Activated CD8-positive, alpha-beta memory T cell treated with anti-CD3 and anti-CD28 coated beads, Interleukin-2, amount 50 U/mL, for 4 hours (primary cell): ENCODE measurements around the gene CLDN4.
"Not testable (repeated sequence)": the region's sequence is repeated elsewhere in the genome, so short reads cannot be mapped to it uniquely, and the experiment has no call there.

Experiments
- DNase-seq: peaks from one replicate; pipeline ENCODE4 v3.0.0-alpha.2; 2020

CLDN4 gene

DNA sequence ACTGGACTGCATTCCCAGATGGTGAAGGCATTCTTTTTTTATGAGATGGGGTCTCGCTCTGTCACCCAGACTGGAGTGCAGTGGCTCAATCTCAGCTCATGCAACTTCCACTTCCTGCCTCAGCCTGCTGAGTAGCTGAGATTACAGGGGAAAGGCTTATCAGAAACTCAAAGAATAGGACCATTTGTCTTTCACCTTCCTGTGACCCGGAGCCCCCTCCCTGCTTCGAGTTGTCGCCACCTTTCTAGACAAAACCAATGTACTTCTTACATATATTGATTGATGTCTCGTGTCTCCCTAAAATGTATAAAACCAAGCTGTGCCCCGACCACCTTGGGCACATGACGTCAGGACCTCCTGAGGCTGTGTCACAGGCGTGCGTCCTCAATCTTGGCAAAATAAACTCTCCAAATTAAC, 13.3 kb downstream of the CLDN4 start:
- no peak for DNase-seq

DNA sequence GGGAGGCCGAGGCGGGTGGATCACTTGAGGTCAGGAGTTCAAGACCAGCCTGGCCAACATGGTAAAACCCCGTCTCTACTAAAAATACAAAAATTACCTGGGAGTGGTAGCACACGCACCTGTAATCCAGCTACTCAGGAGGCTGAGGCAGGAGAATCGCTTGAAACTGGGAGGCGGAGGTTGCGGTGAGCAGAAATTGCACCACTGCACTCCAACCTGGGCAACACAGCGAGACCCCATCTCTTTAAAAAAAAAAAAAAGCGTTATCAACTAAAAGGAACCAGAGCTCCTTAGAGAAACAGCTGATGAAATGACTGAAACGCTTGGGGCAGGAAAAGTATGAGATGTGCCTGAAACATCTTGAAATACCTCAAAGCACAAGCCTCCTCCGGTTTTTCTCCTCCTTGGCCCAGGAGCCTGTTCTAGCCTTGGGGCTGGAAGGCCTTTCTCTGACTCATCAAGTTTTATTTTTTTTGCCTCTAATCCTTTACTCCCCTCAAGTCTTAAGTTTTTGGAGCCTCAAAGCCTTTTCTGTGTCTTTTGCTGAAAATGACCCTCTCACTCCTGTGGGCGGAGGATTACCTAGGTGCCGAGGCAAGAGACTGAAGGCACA, 14.2 kb downstream of the CLDN4 start:
- no peak for DNase-seq

DNA sequence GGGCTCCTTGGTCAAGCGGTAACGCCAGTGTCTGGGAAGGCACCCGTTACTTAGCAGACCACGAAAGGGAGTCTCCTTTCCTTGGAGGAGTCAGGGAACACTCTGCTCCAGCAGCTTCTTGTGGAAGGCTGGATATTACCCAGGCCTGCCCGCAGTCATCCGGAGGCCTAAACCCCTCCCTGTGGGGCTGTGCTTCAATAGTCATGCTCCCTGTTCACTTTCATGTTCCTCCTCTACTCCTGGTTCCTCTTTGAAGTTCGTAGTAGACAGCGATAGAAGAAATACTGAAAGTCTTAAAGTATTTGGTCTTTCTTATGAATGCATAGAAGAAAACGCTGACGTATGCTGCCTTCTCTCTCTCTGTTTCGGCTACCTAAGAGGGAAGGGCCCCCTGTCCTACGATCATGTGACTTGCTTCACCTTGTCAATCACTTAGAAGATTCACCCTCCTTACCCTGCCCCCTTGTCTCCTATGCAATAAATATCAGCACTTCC, 15.0 kb downstream of the CLDN4 start:
- not testable (repeated sequence) for DNase-seq

DNA sequence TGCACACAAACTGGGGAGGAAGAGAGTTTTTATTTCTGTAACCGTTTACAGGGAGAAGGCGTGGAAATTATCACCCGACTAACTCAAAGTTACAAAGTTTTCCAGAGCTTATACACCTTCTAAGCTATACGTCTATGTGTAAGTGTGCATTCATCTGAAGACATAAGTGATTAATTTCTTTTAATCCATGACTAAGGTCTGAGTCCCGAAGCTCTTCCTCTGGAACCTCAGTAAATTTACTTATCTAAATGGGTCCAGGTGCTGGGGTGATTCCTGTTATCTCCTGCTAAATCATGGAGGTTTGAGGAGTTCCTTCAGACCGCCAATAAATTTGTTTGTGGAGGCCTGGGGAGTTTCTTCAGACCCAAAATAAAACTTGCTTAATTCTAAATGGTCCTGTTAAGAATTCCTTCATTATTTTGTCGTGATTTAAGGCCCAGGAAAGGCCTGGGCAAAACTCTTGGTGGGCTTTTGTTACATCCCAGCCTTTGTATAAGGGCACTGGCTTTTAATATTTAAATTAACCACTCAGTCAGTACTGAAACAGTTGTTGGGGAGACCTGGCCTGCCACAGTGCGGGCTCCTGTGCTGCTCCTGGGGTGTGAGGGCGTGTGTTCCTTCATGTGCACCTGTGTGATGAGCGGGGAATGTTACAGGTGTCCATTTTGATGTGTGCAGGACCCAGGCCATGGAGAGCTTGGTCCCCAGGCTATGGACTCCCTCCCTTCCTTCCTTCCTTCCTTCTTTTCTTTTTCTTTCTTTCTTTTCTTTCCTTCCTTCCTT, 17.3 kb downstream of the CLDN4 start:
- DNase-seq, result no peak

DNA sequence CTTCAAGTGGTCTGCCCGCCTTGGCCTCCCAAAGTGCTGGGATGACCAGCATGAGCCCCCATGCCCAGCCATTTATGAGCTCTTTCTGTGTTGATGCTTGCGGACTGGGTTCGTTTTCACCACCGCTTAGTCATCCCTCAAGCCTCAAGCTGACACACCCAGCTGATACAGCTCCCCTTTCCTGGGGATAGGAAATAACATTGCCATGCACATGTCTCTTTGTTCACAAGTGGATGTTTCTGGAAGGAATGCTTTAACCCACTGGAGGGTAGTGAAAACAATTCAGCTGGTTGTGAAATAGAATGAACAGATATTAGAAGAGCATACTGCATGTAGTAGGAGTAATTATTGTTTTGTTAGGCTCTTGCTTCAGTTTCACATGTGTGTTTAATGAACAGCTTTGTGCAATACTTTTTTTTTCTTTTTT, 20.0 kb downstream of the CLDN4 start:
- no peak for DNase-seq

DNA sequence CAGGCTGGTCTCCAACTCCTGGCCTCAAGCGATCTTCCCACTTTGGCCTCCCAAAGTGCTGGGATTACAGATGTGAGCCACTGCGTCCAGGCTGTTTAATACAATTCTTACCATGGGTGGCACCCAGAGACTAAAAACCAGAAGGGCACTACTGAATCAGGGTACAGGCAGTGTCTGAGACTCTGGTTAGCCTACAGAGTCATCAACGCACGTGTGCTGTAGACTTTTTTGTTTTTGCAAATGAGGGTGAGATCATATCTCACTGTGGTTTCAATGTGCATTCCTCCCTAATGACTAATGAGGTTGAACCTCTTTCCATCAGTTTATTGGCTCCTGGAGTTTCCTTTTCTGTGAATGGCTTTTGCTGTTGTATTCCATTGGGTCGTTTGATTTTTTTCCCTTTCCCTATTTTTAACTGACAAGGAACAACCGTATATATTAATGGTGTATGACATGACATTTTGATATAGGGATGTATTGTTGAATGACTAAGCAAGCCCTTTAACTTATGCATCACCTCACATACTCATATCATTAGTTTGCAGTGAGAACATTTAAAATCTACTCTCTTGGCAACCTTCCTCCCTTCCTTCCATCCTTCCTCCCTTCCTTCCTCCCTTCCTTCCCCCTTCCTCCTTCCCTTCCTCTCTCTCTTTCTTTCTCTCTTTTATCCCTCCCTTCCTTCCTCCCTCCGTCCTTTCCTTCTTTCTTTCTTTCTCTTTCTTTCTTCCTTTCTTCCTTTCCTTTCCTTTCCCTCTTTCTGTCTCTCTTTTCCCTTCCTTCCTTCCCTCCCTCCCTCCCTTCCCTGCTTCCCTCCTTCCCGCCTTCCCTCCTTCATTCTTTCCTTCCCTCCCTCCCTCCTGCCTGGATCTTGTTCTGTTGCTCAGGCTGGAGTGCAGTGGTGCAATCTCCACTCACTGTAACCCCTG, 20.9 kb downstream of the CLDN4 start:
- no peak for DNase-seq

DNA sequence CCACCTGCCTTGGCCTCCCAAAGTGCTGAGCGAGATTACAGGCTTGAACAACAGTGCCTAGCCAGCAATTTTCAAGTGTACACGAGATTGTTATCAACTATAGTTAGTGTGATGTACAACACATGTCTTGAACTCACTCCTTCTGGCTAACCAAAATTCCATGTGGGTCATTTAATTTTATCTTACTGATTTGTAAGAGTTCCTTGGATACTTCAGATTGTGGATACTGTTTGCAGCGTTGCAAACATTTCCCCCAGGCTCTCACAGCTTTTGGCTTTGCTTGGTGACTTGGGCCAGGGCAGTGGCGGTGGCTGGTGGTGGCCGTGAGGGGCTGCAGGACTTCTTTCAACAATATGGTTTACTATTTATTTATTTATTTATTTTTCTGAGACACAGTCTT, 21.7 kb downstream of the CLDN4 start:
- DNase-seq, result no peak

DNA sequence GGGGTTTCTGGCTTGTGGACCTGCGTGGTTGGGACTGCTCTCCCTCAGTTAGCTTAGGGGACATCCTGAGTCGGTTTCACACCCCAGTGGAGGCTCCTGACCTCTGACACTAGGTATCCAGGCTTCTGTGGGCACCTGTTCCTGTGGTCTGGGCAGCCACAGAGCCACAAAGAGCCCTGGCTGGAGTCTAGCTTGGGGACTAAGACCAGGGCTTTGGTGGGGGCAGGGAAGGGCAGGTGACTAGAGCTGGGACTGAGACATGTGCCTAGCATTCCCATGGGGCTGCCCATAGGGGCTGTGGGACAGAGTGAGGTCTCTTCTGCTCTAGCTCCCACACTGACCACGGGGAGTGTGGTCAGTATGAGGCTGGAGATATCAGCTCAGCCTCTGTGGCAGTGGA, 26.1 kb downstream of the CLDN4 start:
- DNase-seq, result no peak

DNA sequence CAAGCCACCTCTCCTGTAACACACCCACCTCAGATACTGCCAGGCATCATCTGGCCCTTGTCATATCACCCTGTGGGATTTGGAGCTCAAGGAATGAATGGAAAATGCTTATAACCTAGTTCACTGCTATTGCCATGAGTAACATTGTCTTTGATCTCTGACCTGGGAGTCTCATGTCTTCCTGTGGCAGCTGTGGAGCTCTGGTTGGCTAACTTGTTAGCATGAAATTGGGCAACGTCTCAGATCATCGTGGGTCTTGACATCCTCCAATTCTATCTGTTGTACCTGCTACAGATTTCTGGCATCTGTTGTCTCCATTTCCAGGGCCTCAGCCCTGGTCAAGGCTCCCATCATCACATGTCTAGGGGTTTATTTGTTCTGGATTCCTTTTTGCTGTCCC, 28.0 kb downstream of the CLDN4 start:
- DNase-seq, result no peak

DNA sequence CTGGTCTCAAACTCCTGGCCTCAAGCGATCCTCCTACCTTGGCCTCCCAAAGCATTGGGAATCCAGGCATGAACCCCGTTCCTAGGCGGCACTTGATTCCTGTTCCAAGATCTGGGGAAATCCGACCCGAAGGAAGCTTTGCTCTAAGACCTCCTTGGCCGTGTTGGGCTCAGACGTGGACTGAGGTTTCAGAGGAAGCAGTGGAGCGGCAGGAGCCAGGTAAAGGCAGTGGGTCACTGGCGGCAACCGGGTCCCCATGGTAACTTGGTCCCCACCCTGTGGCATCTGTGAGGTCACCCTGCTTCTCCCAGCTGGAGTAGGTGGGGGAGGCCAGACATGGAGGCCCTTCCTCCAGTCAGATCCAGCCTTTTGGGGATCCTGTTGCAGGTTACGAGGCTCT, 30.1 kb downstream of the CLDN4 start, which contains the start of gene TMEM270:
TMEM270 (plus strand) TSS at position 301 of the 400 bp plus-strand sequence; CDS start at position 337, 36 bp downstream.
- DNase-seq, result no peak

DNA sequence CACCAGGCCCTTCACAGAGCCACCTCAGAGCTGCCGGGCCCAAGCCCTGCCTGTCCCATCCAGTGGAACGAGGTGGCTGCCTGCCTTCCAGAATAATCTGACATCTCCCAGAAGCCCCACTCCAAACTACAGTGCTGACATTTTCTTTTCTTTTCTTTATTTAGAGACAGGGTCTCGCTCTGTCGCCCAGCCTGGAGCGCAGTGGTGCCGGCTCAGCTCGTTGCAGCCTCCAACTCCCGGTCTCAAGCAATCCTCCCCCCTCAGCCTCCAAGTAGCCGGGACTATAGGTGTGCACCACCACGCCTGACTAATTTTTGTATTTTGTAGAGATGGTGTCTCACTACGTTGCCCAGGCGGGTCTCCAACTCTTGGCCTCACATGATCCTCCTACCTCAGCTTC, 30.5 kb downstream of the CLDN4 start:
- no peak for DNase-seq

DNA sequence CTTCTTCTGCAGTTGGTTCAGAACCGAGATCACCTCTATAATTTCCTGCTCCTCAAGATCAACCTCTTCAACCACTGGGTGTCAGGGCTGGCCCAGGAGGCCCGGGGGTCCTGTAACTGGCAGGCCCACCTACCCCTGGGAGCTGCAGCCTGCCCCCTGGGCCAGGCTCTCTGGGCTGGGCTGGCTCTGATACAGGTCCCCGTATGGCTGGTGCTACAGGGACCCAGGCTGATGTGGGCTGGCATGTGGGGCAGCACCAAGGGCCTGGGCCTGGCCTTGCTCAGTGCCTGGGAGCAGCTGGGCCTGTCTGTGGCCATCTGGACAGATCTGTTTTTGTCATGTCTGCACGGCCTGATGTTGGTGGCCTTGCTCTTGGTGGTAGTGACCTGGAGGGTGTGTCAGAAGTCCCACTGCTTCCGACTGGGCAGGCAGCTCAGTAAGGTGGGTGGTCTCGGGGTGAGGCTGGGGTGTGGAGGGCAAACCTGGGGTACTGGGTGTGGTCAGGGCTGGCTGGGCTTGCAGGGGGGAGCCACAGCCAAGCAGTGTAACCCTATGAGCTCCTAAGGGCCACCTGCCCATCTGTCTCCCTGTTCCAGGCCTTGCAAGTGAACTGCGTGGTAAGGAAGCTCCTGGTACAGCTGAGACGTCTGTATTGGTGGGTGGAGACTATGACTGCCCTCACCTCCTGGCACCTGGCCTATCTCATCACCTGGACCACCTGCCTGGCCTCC, 34.4 kb downstream of the CLDN4 start:
- no peak for DNase-seq

DNA sequence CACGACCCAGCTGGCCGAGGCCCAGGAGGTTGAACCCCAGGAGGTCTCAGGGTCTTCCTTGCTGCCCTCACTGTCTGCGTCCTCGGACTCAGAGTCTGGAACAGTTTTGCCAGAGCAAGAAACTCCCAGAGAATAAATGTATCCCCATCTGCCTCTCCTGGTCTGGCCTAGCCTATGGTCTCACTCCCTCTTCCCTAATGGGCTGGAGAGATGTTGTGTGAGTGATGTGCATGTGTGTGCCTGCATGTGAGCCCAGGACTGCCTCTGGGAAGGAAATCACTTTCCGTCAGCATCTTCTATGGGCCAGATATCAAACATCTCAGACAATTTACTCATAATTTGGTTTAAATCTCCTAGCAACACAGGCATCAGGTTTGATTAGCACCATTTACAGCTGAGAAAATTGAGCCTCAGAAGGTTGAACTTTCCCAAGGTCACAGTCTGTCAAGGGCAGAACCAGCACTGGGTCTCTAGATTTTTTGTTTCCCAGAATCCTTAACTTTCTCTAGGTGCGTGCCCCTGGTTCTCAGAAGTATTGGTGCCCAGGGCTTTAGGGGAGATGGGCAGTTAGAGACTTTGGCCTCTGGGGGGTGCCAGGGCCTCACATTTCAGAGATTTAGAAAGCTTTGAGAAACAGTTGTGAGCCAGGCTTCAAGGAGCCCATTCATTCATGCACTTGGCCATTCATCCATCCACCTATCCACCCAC, 35.1 kb downstream of the CLDN4 start:
- no peak for DNase-seq

DNA sequence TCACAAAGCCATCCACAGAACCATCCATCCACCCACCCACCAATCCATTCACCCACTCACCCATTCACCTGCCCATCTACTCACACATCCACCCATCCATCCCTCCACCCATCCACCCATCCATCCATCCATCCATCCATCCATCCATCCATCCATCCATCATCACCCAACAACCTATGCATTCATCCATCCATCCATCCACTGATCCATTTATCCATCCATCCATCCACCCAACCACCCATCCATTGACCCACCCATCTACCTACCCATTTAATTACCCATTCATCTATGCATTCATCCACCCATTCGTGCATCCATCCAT, 35.6 kb downstream of the CLDN4 start:
- DNase-seq, result no peak

DNA sequence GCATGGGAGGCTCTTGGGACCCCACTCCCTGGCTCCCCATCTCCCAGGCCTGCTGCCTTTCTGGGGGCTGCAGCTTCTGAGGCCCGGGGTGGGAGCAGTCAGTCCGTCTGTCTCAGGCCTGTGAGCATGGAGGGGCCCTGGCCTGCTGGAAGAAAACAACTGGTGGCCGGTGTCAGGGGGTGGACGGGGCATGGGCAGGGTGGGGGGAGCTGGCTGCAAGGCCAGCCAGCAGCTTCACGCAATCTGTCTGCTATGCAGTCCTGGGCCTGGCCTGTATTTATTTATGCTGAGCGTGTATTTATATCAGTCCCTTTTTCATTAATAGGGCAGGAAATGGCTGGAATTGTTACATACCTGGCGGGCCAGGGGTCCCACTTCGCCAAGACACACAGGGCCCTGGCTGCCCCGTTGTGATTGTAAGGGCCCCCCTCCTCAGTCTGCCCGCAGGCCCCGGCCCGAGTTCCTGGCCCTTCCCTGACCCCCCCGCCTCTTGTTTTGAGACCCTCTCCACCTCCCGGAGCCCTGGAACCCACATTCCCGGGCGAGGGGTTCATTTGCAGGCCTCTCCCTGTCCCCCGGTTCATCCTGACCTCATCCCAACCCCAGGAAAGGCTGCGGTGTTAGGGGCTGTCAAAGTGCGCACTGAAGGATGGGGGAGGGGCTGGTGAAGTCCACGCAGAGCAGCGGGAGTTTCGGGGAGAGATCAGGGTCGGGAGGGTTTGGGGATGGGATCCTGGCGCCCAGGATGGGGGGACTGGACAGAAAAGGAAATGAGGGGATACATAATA, 38.4 kb downstream of the CLDN4 start:
- DNase-seq, result no peak

DNA sequence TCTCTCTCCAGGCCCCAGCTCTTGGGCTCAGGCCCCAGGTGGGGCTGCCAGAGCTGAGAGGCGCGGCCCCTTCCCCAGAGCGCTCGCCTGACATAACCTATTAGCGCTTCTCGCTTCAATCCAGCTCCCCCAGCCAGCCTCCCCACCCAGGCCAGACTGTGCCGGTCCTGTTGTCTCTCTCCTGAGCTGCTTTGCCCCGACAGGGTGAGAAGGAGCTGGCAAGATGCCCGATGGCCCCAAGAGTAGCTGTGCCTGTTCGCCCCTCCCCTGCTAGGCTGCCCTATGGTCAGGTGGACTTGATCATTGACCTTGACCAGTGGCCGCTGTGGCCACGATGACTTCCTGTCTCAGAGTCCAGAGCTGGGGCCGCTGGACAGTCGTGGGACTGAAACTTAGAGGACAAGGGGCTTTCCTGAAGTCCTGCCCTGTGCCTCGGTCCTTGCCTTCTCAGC, 39.3 kb downstream of the CLDN4 start:
- DNase-seq, result no peak

DNA sequence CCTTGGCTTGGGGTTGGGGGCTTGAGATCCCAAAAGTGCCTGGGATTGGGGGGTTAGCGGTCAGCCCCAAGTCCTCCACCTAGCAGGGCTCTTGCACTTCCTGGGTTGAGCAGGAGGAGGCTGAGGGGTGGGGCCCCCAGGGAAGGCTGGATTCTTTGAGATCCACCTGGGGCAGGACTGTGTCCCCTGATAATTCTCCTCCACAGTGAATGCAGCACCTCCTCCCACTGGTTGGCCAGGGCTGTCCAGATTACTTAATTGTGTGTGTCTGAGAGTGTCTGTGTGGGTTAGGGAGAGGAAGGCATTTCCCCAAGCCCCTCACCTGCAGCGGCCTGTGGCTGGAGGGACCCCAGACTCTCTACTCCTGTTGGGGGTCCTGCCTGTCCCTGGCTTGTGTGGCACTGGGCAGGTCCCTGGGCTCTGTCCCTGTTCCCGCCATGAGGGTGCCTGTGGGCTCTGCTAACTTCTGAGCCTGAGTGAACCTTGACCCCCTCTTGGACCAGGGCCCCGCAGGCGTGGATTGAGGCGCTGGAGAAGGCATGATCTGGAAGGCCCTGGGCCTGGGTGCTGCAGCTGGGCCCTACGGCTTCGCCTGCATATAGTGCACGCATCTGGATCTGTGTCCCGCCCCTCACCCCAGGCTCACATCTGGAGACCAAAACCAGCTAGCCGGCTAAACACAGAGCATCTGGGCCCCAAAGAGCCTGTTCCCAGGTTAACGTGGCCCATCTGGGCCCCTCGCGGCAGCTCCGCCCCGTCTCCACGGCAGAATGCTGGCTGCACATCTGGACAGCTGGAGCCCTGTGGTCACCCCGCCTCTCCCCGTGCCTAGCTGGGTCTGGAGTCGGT, 40.6 kb downstream of the CLDN4 start:
- DNase-seq, result no peak

DNA sequence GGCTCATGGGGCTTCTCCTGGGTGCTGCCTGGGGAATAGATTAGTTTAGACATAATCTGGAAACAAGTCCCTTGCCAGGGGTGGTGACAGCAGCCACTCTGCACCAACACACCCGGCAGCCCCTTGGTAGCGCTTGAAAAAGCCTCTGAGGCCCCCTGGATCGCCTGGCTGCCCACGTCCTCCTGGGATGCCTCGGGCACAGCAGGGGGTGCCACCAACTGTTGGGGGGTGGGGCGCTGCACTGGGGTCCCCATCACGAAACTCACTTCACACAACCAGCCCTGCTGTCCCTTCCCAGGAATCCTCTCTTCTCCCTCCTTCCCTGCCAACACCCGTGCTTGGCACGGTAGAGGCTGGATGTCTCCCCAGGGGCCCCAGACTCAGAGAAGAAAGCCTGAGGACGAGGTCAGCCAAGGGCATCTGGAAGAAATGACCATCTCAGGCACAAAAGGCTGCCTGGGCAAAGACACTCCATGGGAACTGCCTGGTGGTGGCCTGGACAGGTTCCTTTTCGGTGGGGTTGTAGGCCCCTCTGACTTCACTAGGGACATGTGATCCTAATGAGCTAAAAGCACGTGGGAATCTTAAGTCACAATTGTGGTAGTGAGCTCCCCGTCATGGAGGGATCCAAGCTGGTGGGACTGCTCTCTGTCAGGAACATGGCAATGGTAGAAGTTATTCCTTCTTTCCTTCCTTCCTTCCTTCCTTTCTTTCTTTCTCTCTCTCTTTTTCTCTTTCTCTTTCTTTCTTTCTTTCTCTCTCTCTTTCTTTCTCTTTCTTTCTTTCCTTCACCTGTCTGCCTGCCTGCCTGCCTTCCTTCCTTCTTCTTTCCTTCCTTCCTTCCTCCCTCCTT, 41.5 kb downstream of the CLDN4 start:
- no peak for DNase-seq

DNA sequence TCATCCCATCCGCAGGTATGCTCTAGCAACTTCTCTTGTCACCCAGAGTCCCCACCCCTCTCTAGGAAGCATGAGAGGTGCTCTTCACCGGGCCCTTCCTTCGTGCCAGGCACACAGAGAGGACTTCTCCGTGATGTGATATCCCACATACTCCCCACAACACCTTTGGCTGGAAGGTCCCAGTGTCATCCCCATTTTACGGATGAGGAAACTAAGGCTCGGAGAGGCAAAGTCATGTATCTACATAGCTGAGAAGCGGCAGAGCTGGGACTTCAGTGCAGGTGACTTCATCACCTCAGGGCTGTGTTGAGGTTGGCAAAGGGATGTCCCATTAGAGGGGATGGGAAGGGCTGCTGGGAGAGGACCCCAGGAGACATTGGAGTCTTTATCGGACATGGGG, 45.6 kb downstream of the CLDN4 start:
- no peak for DNase-seq
